Measurements from ENCODE around the gene CENPP.

DNA sequence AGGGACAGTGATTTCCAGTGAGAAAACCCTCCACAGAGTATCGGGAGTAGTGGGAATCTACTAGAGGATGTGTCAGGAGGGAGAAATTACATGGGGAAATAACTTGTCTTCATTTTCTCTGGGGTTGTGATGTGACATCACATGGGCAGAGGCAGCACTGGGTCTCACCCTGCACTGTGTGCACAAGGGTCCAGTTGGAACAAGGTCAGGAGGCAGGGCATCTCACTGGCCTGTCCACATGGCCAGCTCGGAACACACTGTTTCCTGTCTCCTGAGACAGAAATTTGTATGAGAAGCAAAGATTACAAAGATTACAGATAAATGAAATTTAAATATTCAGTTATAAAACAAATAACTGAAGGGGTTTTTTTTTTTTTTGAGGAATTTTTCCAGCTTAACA is 272.6 kb downstream of the CENPP start:
- TF ChIP-seq CTCF (IDR thresholded peaks at IDR 0.05; ENCODE audit: insufficient read depth, low read length, poor library complexity, severe bottlenecking) (no peak), EZH2phosphoT487 (conservative IDR thresholded peaks at IDR 0.05; ENCODE audit: low read length) (no peak)
